ENCODE measurements around the gene SERPINB6.
"Not testable (repeated sequence)": the region's sequence is repeated elsewhere in the genome, so short reads cannot be mapped to it uniquely, and the experiment has no call there.

Gene SERPINB6

DNA sequence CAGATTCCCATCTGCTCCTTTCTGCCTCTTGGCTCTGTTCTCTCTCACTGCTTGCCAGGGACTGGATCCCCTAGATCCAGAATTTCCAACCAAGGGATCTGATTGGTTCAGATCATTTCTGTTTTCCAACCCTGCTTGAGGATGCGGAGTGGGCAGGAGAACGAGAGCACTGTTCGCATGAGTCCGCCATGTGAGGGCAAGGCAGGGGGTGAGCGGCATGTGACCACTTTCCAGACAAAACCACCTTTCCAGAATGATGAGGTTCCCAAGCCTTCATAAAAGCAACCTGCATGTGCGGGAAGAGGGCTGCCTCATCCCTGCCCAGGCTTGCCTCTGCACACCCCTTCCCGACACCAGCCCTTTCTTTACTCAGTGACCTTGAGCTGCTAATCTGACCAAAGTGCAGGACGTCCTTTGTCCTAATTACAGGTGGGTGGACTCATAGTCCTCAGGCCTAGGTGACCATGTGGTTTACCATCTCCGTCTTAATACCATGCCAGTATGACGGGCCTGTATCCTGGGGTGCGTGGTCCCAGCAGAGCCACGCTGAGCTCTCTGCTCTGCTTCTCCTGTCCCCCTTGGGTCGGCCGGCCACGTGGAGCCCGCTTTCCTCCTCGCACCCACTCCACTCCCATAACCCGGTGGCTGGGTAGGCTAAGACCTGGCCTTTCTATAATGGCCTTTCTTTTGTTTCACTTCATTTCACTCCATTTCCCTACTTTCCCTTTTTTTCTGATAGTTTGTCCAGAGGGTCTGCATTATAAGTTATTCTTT is 42.7 kb upstream of the SERPINB6 start:
- TF ChIP-seq, protein P1, sequence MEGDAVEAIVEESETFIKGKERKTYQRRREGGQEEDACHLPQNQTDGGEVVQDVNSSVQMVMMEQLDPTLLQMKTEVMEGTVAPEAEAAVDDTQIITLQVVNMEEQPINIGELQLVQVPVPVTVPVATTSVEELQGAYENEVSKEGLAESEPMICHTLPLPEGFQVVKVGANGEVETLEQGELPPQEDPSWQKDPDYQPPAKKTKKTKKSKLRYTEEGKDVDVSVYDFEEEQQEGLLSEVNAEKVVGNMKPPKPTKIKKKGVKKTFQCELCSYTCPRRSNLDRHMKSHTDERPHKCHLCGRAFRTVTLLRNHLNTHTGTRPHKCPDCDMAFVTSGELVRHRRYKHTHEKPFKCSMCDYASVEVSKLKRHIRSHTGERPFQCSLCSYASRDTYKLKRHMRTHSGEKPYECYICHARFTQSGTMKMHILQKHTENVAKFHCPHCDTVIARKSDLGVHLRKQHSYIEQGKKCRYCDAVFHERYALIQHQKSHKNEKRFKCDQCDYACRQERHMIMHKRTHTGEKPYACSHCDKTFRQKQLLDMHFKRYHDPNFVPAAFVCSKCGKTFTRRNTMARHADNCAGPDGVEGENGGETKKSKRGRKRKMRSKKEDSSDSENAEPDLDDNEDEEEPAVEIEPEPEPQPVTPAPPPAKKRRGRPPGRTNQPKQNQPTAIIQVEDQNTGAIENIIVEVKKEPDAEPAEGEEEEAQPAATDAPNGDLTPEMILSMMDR (conservative IDR thresholded peaks at IDR 0.05): no peak
- H3K27ac ChIP-seq: no peak overlapping the region

DNA sequence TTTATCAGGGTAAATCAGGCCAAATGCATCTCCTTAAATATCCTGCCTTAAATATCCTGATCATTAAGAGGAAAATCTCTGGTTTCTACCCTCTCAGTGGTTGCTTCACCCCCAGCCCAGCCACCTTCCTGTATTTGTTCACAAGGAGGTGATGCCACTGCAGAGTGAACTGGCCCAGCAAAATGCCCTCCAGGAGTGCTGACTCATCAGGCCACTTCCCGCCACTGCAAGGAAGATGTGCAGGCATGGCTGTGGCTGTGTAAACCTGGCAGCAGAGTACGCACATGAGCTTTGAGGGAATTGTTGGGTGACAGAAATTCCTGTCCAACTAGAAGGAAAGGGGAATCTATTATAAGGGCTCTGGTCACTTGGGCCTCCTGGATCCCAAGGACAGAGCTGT is 42.1 kb upstream of the SERPINB6 start:
- H3K27ac ChIP-seq: no peak overlapping the region
- TF ChIP-seq, protein P1 (conservative IDR thresholded peaks at IDR 0.05): no peak

DNA sequence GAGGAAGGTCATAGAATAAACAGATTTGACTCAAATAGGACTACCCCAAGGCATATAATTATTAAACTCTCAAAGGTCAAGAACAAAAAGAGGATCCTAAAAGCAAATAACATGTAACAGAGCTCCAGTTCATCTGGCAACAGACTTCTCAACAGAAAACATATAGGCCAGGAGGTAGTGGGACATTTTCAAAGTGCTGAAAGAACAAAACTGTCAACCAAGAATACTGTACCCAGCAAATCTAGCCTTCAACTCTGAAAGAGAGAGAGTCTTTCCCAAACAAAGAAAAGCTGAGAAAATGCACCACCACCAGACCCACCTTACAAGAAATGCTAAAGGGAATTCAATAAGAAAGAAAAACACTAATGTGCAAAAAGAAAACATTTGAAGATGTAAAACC is 40.2 kb upstream of the SERPINB6 start:
- TF ChIP-seq, protein P1 (conservative IDR thresholded peaks at IDR 0.05): no peak
- no peak overlapping the region for H3K27ac ChIP-seq

DNA sequence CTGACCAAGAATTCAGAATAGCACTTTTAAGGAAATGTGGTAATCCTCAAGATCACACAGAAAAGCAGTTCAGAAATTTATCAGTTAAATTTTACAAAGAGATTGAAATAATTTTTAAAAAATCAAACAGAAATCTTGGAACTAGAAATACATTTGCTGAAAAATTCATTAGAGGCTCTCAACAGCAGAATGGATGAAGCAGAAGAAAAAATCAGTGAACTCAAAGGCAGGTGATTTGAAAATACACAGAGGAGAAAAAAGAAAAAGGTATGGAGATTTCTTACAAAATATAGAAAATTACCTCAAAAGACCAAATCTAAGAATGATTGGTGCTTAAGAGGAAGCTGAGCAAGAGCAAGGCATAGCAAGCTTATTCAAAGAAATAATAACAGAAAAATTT is 39.8 kb upstream of the SERPINB6 start:
- TF ChIP-seq, protein P1 (conservative IDR thresholded peaks at IDR 0.05): no peak
- no peak overlapping the region for H3K27ac ChIP-seq

DNA sequence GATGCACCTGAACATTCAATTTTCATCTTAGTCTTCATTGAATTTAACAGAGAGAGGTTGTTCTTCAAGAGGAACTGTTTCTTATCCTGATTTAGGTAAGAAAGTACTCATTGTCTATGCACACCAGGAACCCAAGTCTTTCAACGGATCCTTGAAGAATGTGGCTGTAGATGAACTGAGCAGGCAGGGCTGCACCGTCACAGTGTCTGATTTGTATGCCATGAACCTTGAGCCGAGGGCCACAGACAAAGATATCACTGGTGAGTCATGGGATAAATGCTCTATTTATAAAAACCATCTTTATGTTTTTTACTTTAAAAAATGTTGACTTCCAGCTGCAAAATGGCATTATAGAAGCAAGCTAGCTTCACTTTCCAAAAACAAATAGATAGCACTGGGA is 38.6 kb upstream of the SERPINB6 start:
- H3K27ac ChIP-seq: no peak overlapping the region
- TF ChIP-seq, protein P1 (conservative IDR thresholded peaks at IDR 0.05): no peak

DNA sequence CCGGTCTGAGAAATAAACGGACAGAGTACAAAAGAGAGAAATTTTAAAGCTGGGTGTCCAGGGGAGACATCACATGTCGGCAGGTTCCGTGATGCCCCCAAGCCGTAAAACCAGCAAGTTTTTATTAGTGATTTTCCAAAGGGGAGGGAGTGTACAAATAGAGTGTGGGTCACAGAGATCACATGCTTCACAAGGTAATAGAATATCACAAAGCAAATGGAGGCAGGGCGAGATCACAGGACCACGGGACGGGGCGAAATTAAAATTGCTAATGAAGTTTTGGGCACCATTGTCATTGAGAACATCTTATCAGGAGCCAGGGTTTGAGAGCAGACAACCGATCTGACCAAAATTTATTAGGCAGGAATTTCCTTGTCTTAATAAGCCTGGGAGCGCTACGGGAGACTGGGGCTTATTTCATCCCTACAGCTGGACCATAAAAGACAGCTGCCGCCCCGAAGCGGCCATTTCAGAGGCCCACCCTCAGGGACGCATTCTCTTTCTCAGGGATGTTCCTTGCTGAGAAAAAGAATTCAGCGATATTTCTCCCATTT is 37.4 kb upstream of the SERPINB6 start:
- H3K27ac ChIP-seq: not testable (repeated sequence)

DNA sequence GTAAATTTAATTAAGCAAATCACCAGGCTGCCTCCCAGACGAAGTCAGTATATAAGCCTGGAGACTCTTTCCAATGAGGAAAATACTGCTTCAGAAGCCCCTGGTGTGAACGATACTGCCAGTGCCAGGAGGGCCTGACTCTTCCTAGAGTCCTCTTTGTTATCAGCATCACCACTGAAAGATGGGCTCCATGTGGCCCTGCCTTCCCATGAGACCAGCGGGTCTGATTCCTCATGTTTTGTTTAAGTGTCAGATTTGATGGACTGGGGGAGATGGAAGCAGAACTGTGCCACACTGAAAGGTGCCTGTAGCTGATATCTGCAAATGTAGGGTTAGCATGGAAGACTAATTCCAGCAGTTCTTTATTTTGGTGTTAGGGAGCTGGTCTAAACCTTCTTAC is 36.2 kb upstream of the SERPINB6 start:
- H3K27ac ChIP-seq: no peak overlapping the region
- TF ChIP-seq, protein P1 (conservative IDR thresholded peaks at IDR 0.05): no peak

DNA sequence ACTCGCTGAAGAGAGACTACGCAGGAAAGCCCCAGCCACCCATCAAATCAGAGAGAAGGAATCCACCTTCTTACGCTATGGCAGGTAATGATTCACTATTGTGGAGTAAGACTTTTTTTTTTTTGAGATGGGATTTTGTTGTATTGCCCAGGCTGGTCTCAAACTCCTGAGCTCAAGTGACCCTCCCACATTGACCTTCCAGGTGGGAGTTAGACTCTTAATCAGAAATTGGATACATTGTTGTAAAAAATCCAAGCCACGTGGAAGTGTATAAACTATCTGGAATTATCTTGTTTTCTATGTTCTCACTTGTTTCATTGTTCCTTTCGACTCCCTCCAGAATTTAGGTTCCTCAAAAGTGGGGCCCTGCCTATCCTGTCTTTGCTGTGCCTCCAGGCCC is 35.1 kb upstream of the SERPINB6 start:
- TF ChIP-seq, protein P1 (conservative IDR thresholded peaks at IDR 0.05): no peak

More for the DNA sequence above, 35.1 kb upstream of the SERPINB6 start:
- H3K27ac ChIP-seq: no peak overlapping the region

All from VCaP (cell line).